Left ventricle myocardium superior (tissue), 1 donor: ENCODE measurements around the gene EOGT. TPM values are rescaled to one million over a fixed set of nuclear protein-coding genes. Genes with fewer than 3 reads are reported as not detected.

ENCODE experiments used
- ATAC-seq: fragments of 200-7000 bp; cut with Tn5 transposase; one replicate; pipeline ENCODE4 v1.9.1; 2020; ENCODE audit warnings: mild to moderate bottlenecking, moderate library complexity
- DNase-seq: peaks from one replicate; pipeline ENCODE4 v3.0.0-alpha.2; 2020
- intact Hi-C: fragments of 100-400 bp; cut with micrococcal nuclease; formaldehyde crosslinking; loops from one replicate; pipeline ENCODE4 v1.11.0; 2022
- long read RNA-seq: library from polyadenylated mRNA; unstranded; transcript quantifications from one replicate; pipeline ENCODE4 v2.0.0, GENCODE V29; 2021
- total RNA-seq: library from RNA; stranded (reverse); fragmentation: NEBNext Ultra II Directional; extraction: Animal tissue kit (Norgen Biotek cat#: 25700); gene quantifications from one replicate; pipeline ENCODE4 v1.2.1, GENCODE V29; 2021
- donor health status: DM: no; HTN: yes; CAD: no; lungs with severe emphysema.

The EOGT gene
- total RNA-seq = 17.1 TPM
- long read RNA-seq, full-length matches to known transcripts = 4 of 9 reads
- long read RNA-seq, partial matches to known transcripts = 5 of 9 reads
- long read RNA-seq, other reads (novel, unspliced or antisense) = 0 of 9 reads

- intact Hi-C loops = no loop called here
- peak; percentile 96 for DNase-seq
- ATAC-seq = peak; percentile 94
These were observed at the start of gene EOGT for GRCh38 chr3:69013253-69014021. Gene EOGT (minus strand): TSS chr3:69013684. CDS start chr3:69009846, 3,838 bp downstream.

- ATAC-seq (no peak), DNase-seq (no peak)
- intact Hi-C loops = no loop called here
These were observed 46.2 kb upstream of the EOGT start for GRCh38 chr3:69059688-69060087.

- ATAC-seq (no peak), DNase-seq (no peak)
- intact Hi-C loops = no loop called here
These were observed 45.4 kb upstream of the EOGT start for GRCh38 chr3:69058947-69059224.

GRCh38 chr3:69058180-69058946 lies 44.9 kb upstream of the EOGT start:
- intact Hi-C loops = no loop called here
- peak; percentile 29 for ATAC-seq
- DNase-seq = no peak

DNA sequence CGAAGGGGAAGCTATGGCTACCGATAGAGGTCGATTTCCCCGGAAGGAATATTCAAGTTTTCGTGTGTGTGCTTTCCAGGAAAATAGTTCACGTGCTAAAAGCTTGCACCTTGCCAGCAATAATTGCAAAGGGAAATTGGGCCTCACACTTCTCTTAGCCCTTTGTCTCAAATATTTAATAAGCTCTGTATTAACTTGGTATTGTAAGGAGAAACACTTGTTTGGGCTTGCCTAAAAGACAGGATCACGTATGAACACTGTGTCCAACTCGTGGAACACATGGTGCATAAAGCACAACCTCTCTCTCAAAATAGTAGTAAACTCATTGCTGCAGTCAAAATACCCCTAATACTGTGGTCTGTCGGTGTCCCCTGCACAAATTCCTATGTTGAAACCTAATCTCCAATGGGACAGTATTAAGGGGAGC lies 39.0 kb upstream of the EOGT start:
- no peak for DNase-seq
- intact Hi-C loops = no loop called here
- peak; percentile 5 for ATAC-seq

GRCh38 chr3:69051756-69052471 lies 38.4 kb upstream of the EOGT start, which contains the start of gene TMF1:
Gene TMF1 (minus strand): TSS chr3:69052333. CDS start chr3:69052086, 247 bp downstream.
- intact Hi-C loops = no loop called here
- ATAC-seq = peak; percentile 99

GRCh38 chr3:69048990-69049389 lies 35.5 kb upstream of the EOGT start:
- ATAC-seq = no peak
- intact Hi-C loops = no loop called here
- no peak for DNase-seq

More at GRCh38 chr3:69051756-69052471, 38.4 kb upstream of the EOGT start, which contains the start of gene TMF1:
- peak; percentile 99 for DNase-seq

GRCh38 chr3:69044608-69045007 lies 31.1 kb upstream of the EOGT start:
- no peak for ATAC-seq
- DNase-seq = no peak
- intact Hi-C loops = no loop called here

DNA sequence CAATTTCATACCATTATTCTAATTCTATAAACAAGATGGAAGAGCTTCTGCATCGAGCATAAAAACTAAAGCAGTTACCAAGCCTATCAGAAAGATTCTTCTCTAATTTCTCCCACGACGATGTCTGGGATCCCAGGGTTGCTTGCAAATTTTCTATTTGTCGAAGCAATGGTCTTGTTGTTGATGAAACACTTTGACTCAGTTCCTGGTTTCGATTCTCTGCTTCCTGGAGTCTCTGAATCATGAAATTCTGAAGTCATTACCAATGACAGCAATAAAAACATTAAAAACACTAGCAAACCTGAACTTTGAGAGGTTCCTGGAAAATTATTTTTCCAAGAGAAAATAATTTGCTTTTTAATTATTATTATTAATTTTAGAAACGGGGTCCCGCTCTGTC lies 20.0 kb upstream of the EOGT start:
- no peak for DNase-seq
- intact Hi-C loops = no loop called here
- no peak for ATAC-seq

GRCh38 chr3:69032737-69033136 lies 19.3 kb upstream of the EOGT start:
- DNase-seq (no peak), ATAC-seq (no peak)
- intact Hi-C loops = no loop called here

GRCh38 chr3:69032142-69032541 lies 18.7 kb upstream of the EOGT start:
- no peak for ATAC-seq
- no peak for DNase-seq
- intact Hi-C loops = no loop called here

DNA sequence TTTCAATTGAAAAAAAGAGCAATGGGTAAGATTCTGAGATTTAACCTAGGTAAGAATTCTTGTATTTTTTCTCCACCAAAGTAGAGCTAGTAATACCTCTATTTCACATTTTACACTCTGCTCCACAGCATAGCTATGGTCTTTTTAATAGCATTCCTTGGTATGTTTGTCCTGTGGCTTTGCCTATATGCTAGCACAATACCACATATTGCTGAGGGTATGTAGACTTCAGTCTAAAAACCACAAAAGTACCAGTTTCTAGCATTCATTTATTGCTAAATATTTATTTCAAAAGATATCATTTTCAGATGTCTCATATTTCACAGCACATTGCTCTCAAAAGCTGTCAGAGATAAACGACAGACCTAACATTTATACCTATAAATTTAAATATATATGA lies 18.2 kb upstream of the EOGT start:
- DNase-seq = no peak
- ATAC-seq = no peak
- intact Hi-C loops = no loop called here

- ATAC-seq (no peak), DNase-seq (no peak)
- intact Hi-C loops = no loop called here
These were observed 7.4 kb upstream of the EOGT start for GRCh38 chr3:69020857-69021256.

- intact Hi-C loops = no loop called here
- ATAC-seq = no peak
- no peak for DNase-seq
These were observed 6.9 kb upstream of the EOGT start for GRCh38 chr3:69020424-69020823.

DNA sequence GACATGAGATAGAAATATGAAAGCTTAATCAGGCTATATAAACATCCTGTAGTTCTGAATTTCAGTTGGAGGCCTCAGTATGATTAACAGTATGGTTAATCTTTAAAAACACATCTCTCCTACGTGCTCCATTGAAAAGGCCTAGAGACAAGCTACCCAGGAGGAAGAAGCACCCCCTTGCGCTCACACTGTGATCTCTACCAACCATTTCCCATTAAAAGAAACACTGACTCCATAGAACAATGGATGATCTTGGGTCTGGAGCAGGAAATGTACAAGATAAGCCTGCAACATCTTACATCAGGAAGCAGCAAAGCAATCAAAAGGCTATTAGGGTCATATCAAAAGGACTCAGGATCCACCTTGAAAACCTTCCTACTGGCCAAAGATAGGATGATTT lies 3.4 kb upstream of the EOGT start:
- intact Hi-C loops = no loop called here
- DNase-seq (no peak), ATAC-seq (no peak)

DNA sequence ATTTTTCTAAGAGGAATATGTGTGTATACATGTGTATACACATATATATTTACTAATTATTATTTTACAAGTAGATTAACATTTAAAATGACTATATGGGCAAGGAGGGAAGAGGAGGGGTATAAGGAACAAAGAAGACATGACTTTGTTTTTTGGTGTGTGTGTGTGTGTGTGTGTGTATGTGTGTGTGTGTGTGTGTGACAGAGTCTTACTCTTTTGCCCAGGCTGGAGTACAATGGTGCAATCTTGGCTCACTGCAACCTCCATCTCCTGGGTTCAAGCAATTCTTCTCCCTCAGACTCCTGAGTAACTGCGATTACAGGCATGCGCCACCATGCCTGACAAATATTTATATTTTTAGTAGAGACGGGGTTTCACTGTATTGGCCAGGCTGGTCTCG lies 2.6 kb upstream of the EOGT start:
- intact Hi-C loops = no loop called here
- no peak for DNase-seq
- ATAC-seq = no peak

DNA sequence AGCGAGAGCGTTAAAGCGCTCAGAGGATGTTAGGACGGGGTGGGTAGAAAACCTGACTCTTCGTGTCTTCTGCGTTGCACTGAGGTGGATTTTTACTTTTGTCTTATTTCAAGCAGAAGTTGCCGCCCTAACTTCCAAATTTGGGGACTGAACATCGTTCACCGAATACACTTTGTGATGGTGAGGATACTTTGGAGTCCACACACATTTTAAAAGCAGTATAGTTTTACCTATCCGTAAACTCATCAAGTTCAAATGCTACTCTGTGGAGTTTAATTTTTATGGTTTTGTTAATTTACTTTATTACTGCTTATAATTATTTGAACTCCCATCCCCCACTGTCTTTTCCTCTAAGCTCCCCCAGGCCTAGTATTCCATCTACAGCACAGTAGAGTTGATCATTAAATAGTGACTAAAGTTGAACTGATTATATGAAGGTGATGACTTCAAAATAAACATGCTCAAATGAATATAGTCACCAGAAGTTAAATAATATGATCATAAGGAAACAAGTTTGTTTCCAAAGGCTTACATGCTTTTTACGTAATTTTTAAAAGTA lies 617 bp upstream of the EOGT start:
- DNase-seq = no peak
- no peak for ATAC-seq
- intact Hi-C loops = no loop called here

GRCh38 chr3:69012800-69013252 lies 658 bp downstream of the EOGT start:
- intact Hi-C loops = no loop called here
- DNase-seq (peak; percentile 75), ATAC-seq (peak; percentile 54)

DNA sequence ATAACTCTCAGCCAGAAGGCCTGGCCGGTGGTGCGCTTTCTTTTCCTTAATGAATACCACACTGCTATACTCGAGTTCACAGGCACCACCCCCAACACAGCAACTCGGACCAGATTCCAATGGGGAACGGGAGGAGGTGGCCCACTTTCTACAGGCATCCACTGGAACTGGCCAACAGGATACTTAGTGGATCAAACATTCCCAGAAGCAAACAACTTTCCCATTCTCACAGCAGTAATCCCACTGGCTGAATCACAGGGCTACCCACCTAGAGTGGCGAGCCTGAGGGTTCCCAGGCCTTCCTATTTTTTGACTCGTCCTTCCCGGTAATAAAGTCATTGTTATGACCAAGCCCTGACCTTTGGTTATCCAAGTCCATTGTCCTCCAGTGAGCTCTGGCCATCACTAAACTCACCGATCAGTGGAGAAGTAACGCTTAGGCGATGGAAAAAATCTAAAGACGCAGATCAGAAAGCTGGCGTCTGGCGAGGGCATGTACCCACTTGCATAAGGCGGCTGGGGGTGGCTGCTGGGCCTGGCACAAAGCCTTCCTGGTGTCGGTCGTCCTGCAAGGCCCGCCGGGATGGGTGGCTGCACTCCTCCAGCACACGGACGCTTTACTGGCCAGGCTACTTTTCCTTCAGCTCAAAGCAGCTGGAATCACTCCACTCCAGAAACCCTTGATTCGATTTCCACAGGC lies 1.2 kb downstream of the EOGT start:
- ATAC-seq (peak; percentile 2), DNase-seq (peak; percentile 59)
- intact Hi-C loops = no loop called here
